Activated naive CD4-positive, alpha-beta T cell treated with anti-CD3 and anti-CD28 coated beads for 36 hours (primary cell): ENCODE results near the gene CFAP61. TPM values are rescaled to one million over a fixed set of nuclear protein-coding genes. Genes with fewer than 3 reads are reported as not detected.

Source experiments
- CTCF ChIA-PET: fragments of 350-600 bp; sonication (Branson Sonifier 250); formaldehyde crosslinking; loops from one replicate; lab custom pipeline; 2021; ENCODE audit warnings: antibody characterized with exemption; lab: Charles Lee
- DNase-seq: peaks from one replicate; pipeline ENCODE4 v3.0.0-alpha.2; 2020
- H3K27ac Mint-ChIP-seq: one replicate; pipeline ENCODE4 v1.8.0; 2021; ENCODE audit warnings: mild to moderate bottlenecking, mixed read lengths
- H3K27me3 Mint-ChIP-seq: one replicate; pipeline ENCODE4 v1.8.0; 2021; ENCODE audit warnings: low read depth, mixed read lengths
- H3K36me3 Mint-ChIP-seq: one replicate; pipeline ENCODE4 v1.8.0; 2021; ENCODE audit warnings: low read depth, mixed read lengths
- H3K4me1 Mint-ChIP-seq: one replicate; pipeline ENCODE4 v1.8.0; 2021; ENCODE audit warnings: low read depth, mixed read lengths
- H3K4me3 Mint-ChIP-seq: one replicate; pipeline ENCODE4 v1.8.0; 2021; ENCODE audit warnings: mild to moderate bottlenecking, moderate library complexity, mixed read lengths
- H3K9me3 Mint-ChIP-seq: one replicate; pipeline ENCODE4 v1.8.0; 2021; ENCODE audit warnings: mixed read lengths
- intact Hi-C: fragments of 100-400 bp; cut with micrococcal nuclease; formaldehyde crosslinking; loops from one replicate; pipeline ENCODE4 v1.15.1; 2023
- total RNA-seq, 2 experiments: library from RNA; stranded (reverse); gene quantifications; one replicate each; pipeline ENCODE4 v1.2.3, GENCODE V29; 2021

Gene CFAP61
- total RNA-seq, 2 experiments from 2014 or later = not detected

- CTCF ChIA-PET = no interaction called here
- H3K4me3 Mint-ChIP-seq = no peak overlapping the region
- no peaks in the 10 kb centered on the region for H3K27me3 Mint-ChIP-seq
- no peaks in the 10 kb centered on the region for H3K36me3 Mint-ChIP-seq
- H3K27ac Mint-ChIP-seq = no peak overlapping the region
- intact Hi-C loops = no loop called here
- no peak for DNase-seq
- H3K4me1 Mint-ChIP-seq = no peaks in the 10 kb centered on the region
- H3K9me3 Mint-ChIP-seq = peaks cover 11% of the 10 kb centered on the region
These were observed 266.2 kb downstream of the CFAP61 start for GRCh38 chr20:20318365-20319161.

- Mint-ChIP-seq H3K9me3 (peaks cover 8% of the 10 kb centered on the region), H3K4me3 (no peak overlapping the region), H3K27me3 (no peaks in the 10 kb centered on the region), H3K27ac (no peak overlapping the region), H3K36me3 (no peaks in the 10 kb centered on the region), H3K4me1 (no peaks in the 10 kb centered on the region)
- CTCF ChIA-PET = no interaction called here
- no peak for DNase-seq
- intact Hi-C loops = no loop called here
These were observed 268.8 kb downstream of the CFAP61 start for GRCh38 chr20:20321134-20321533.

GRCh38 chr20:20321917-20322316 lies 269.6 kb downstream of the CFAP61 start:
- H3K4me1 Mint-ChIP-seq = no peaks in the 10 kb centered on the region
- CTCF ChIA-PET = no interaction called here
- H3K27ac Mint-ChIP-seq = no peak overlapping the region
- no peak overlapping the region for H3K4me3 Mint-ChIP-seq
- H3K27me3 Mint-ChIP-seq = no peaks in the 10 kb centered on the region
- intact Hi-C loops = no loop called here
- DNase-seq = no peak
- H3K9me3 Mint-ChIP-seq = peaks cover 8% of the 10 kb centered on the region
- no peaks in the 10 kb centered on the region for H3K36me3 Mint-ChIP-seq

GRCh38 chr20:20322912-20323311 lies 270.6 kb downstream of the CFAP61 start:
- CTCF ChIA-PET = interaction anchor here (0.6 kb wide), 1 partner anchor 65 kb away, joined by 4 read pairs; no protein-coding TSS in a partner anchor
- Mint-ChIP-seq H3K27me3 (no peaks in the 10 kb centered on the region), H3K4me3 (no peak overlapping the region), H3K36me3 (no peaks in the 10 kb centered on the region), H3K27ac (no peak overlapping the region), H3K9me3 (peaks cover 8% of the 10 kb centered on the region), H3K4me1 (no peaks in the 10 kb centered on the region)
- intact Hi-C loops = no loop called here
- no peak for DNase-seq

GRCh38 chr20:20327746-20328145 lies 275.4 kb downstream of the CFAP61 start:
- Mint-ChIP-seq H3K4me1 (no peaks in the 10 kb centered on the region), H3K9me3 (no peaks in the 10 kb centered on the region), H3K36me3 (no peaks in the 10 kb centered on the region), H3K27me3 (no peaks in the 10 kb centered on the region), H3K4me3 (no peak overlapping the region), H3K27ac (no peak overlapping the region)
- intact Hi-C loops = no loop called here
- DNase-seq = no peak
- CTCF ChIA-PET = no interaction called here

- no peak for DNase-seq
- Mint-ChIP-seq H3K36me3 (no peaks in the 10 kb centered on the region), H3K9me3 (no peaks in the 10 kb centered on the region)
These were observed 277.2 kb downstream of the CFAP61 start for GRCh38 chr20:20329564-20329963.

GRCh38 chr20:20331156-20331555 lies 278.8 kb downstream of the CFAP61 start:
- CTCF ChIA-PET = no interaction called here
- no peaks in the 10 kb centered on the region for H3K4me1 Mint-ChIP-seq
- no peak overlapping the region for H3K27ac Mint-ChIP-seq
- DNase-seq = no peak
- no peaks in the 10 kb centered on the region for H3K9me3 Mint-ChIP-seq
- no peaks in the 10 kb centered on the region for H3K36me3 Mint-ChIP-seq
- H3K4me3 Mint-ChIP-seq = no peak overlapping the region
- intact Hi-C loops = no loop called here
- H3K27me3 Mint-ChIP-seq = peaks cover 2% of the 10 kb centered on the region

More at GRCh38 chr20:20329564-20329963, 277.2 kb downstream of the CFAP61 start:
- Mint-ChIP-seq H3K4me3 (no peak overlapping the region), H3K27ac (no peak overlapping the region), H3K4me1 (no peaks in the 10 kb centered on the region), H3K27me3 (peaks cover 2% of the 10 kb centered on the region)
- CTCF ChIA-PET = no interaction called here
- intact Hi-C loops = no loop called here

- H3K9me3 Mint-ChIP-seq = no peaks in the 10 kb centered on the region
- H3K4me1 Mint-ChIP-seq = no peaks in the 10 kb centered on the region
- H3K4me3 Mint-ChIP-seq = no peak overlapping the region
- intact Hi-C loops = no loop called here
- H3K36me3 Mint-ChIP-seq = no peaks in the 10 kb centered on the region
- CTCF ChIA-PET = no interaction called here
- no peak overlapping the region for H3K27ac Mint-ChIP-seq
- no peak for DNase-seq
- H3K27me3 Mint-ChIP-seq = peaks cover 2% of the 10 kb centered on the region
These were observed 279.5 kb downstream of the CFAP61 start for GRCh38 chr20:20331817-20332216.

- intact Hi-C loops = no loop called here
- Mint-ChIP-seq H3K27ac (no peak overlapping the region), H3K4me1 (no peaks in the 10 kb centered on the region), H3K9me3 (no peaks in the 10 kb centered on the region), H3K27me3 (peaks cover 2% of the 10 kb centered on the region), H3K4me3 (no peak overlapping the region), H3K36me3 (no peaks in the 10 kb centered on the region)
- CTCF ChIA-PET = interaction anchor here (0.6 kb wide), 1 partner anchor 260 kb away, joined by 4 read pairs; no protein-coding TSS in a partner anchor
- no peak for DNase-seq
These were observed 281.5 kb downstream of the CFAP61 start for GRCh38 chr20:20333866-20334265.

GRCh38 chr20:20334489-20334888 lies 282.2 kb downstream of the CFAP61 start:
- H3K4me1 Mint-ChIP-seq = no peaks in the 10 kb centered on the region
- peaks cover 2% of the 10 kb centered on the region for H3K27me3 Mint-ChIP-seq
- intact Hi-C loops = no loop called here
- DNase-seq = no peak
- no peak overlapping the region for H3K4me3 Mint-ChIP-seq
- no peaks in the 10 kb centered on the region for H3K36me3 Mint-ChIP-seq
- CTCF ChIA-PET = no interaction called here
- no peak overlapping the region for H3K27ac Mint-ChIP-seq
- H3K9me3 Mint-ChIP-seq = no peaks in the 10 kb centered on the region

- Mint-ChIP-seq H3K9me3 (no peaks in the 10 kb centered on the region), H3K27me3 (peaks cover under 1% of the 10 kb centered on the region), H3K4me1 (no peaks in the 10 kb centered on the region), H3K4me3 (no peak overlapping the region), H3K27ac (no peak overlapping the region), H3K36me3 (no peaks in the 10 kb centered on the region)
- no peak for DNase-seq
- intact Hi-C loops = no loop called here
- CTCF ChIA-PET = no interaction called here
These were observed 285.9 kb downstream of the CFAP61 start for GRCh38 chr20:20338133-20338730.

- no peaks in the 10 kb centered on the region for H3K4me1 Mint-ChIP-seq
- intact Hi-C loops = no loop called here
- no peak overlapping the region for H3K4me3 Mint-ChIP-seq
- H3K27me3 Mint-ChIP-seq = peaks cover 6% of the 10 kb centered on the region
- no peaks in the 10 kb centered on the region for H3K36me3 Mint-ChIP-seq
- H3K9me3 Mint-ChIP-seq = no peaks in the 10 kb centered on the region
- no peak overlapping the region for H3K27ac Mint-ChIP-seq
- CTCF ChIA-PET = no interaction called here
- no peak for DNase-seq
These were observed 288.1 kb downstream of the CFAP61 start for GRCh38 chr20:20340443-20340842.

GRCh38 chr20:20341371-20341770 lies 289.0 kb downstream of the CFAP61 start:
- Mint-ChIP-seq H3K4me3 (no peak overlapping the region), H3K36me3 (no peaks in the 10 kb centered on the region), H3K9me3 (no peaks in the 10 kb centered on the region), H3K27me3 (peaks cover 6% of the 10 kb centered on the region), H3K27ac (no peak overlapping the region), H3K4me1 (no peaks in the 10 kb centered on the region)
- CTCF ChIA-PET = no interaction called here
- intact Hi-C loops = no loop called here
- no peak for DNase-seq
